Gastroesophageal sphincter (tissue), 3 donors: ENCODE data around the gene SRPK2.

Experiments used
- CTCF ChIP-seq, 4 experiments: fragments of 200-600 bp in 2 of 4; fragments of 450-650 bp in 2 of 4; sonication (generic) in 1 of 4; IDR thresholded peaks; one replicate each; pipeline ENCODE4 v1.5.1; 2017 to 2019; ENCODE audit warnings: antibody characterized with exemption in 4 of 4, mild to moderate bottlenecking in 2 of 4, moderate library complexity in 2 of 4
- POLR2A ChIP-seq, 2 donors: fragments of 450-650 bp; IDR thresholded peaks; one replicate each; pipeline ENCODE4 v1.6.1; 2017; ENCODE audit warnings: antibody characterized with exemption in 2 of 2, mild to moderate bottlenecking in 2 of 2, moderate library complexity in 1 of 2
- POLR2AphosphoS5 ChIP-seq: sonication (generic); formaldehyde crosslinking; IDR thresholded peaks from one replicate; pipeline ENCODE4 v1.6.1; 2017; ENCODE audit warnings: antibody characterized with exemption

- TF ChIP-seq CTCF (IDR thresholded peaks at IDR 0.05) (no peak), POLR2A (IDR thresholded peaks at IDR 0.05) (no peak), POLR2AphosphoS5 (no peak)
Measured at GRCh38 chr7:105325216-105325904, 63.4 kb downstream of the SRPK2 start.
